Heart left ventricle (tissue), 16 donors: ENCODE measurements around the gene NINJ2. TPM values are rescaled to one million over a fixed set of nuclear protein-coding genes. Genes with fewer than 3 reads are reported as not detected.

Experiments used
- ATAC-seq, 4 donors: fragments of 200-7000 bp; cut with Tn5 transposase; one replicate each; pipeline ENCODE4 v1.9.1; 2020 to 2022; ENCODE audit warnings: moderate library complexity in 4 of 4, mild to moderate bottlenecking in 3 of 4, moderate number of reproducible peaks in 1 of 4
- DNase-seq, 5 donors: peaks; one replicate each; pipeline ENCODE4 v3.0.0-alpha.2; 2020
- H3K27ac ChIP-seq, 12 donors: fragments of 200-600 bp; sonication (generic) in 4 of 12; one replicate each; pipeline versions ENCODE4 v1.5.0 to v1.8.0; 2016 to 2022; ENCODE audit warnings: mild to moderate bottlenecking in 2 of 12
- H3K27me3 ChIP-seq, 9 donors: fragments of 200-600 bp; sonication (generic) in 2 of 9; one replicate each; pipeline versions ENCODE4 v1.5.1 to v1.8.0; 2016 to 2022; ENCODE audit warnings: mild to moderate bottlenecking in 3 of 9
- H3K36me3 ChIP-seq, 9 donors: fragments of 200-600 bp; sonication (generic) in 2 of 9; one replicate each; pipeline versions ENCODE4 v1.5.0 to v1.8.0; 2018 to 2022; ENCODE audit warnings: mild to moderate bottlenecking in 2 of 9
- H3K4me1 ChIP-seq, 12 donors: fragments of 200-600 bp; sonication (generic) in 4 of 12; one replicate each; pipeline versions ENCODE4 v1.5.0 to v1.8.0; 2016 to 2022; ENCODE audit warnings: mild to moderate bottlenecking in 3 of 12
- H3K4me3 ChIP-seq, 12 donors: fragments of 200-600 bp; sonication (generic) in 4 of 12; one replicate each; pipeline versions ENCODE4 v1.5.0 to v1.8.0; 2017 to 2022; ENCODE audit warnings: mild to moderate bottlenecking in 9 of 12, moderate library complexity in 4 of 12
- H3K9me3 ChIP-seq, 12 donors: fragments of 200-600 bp; sonication (generic) in 4 of 12; one replicate each; pipeline versions ENCODE4 v1.5.0 to v1.8.0; 2016 to 2022; ENCODE audit warnings: mild to moderate bottlenecking in 1 of 12
- CTCF ChIP-seq, 12 donors: fragments of 200-600 bp; sonication (generic) in 4 of 12; IDR thresholded peaks; one replicate each; pipeline versions ENCODE4 v1.5.0 to v1.8.0; 2018 to 2022; ENCODE audit warnings: antibody characterized with exemption in 12 of 12, mild to moderate bottlenecking in 5 of 12
- POLR2A ChIP-seq, 2 donors: fragments of 450-650 bp; IDR thresholded peaks; one replicate each; pipeline ENCODE4 v1.6.1; 2017; ENCODE audit warnings: antibody characterized with exemption in 2 of 2, mild to moderate bottlenecking in 2 of 2, moderate library complexity in 2 of 2
- WGBS, 4 donors: extraction: QIAGEN DNeasy Blood & Tissue Kit in 2 of 4; methylation state at CpG; one replicate each; pipeline versions ENCODE4 v1.1.5 to v1.1.7; 2013 to 2018; 5-methylcytosine and 5-hydroxymethylcytosine counted together
- intact Hi-C, 10 donors: fragments of 100-400 bp; cut with DNase I; formaldehyde crosslinking; loops; one replicate each; pipeline versions ENCODE4 v1.11.1 to v1.14.2; 2022
- polyA plus RNA-seq, 2 donors: library from polyadenylated mRNA; stranded (reverse); fragments of 200-250 nt; gene quantifications; one replicate each; pipeline ENCODE4 v1.2.3, GENCODE V29; 2013
- total RNA-seq, 9 donors: library from RNA; depleted of rRNA in 2 of 9; stranded (reverse); fragments of >200 nt in 2 of 9; fragmentation: NEBNext Ultra II Directional in 3 of 9; extraction: Animal tissue kit (Norgen Biotek cat#: 25700) in 3 of 9; gene quantifications; one replicate each; pipeline versions ENCODE4 v1.1.0 to v1.2.4, GENCODE V29; 2016 to 2023
- donor health status: ischemic (EF 13 %, LVEDD 7.1; RV severe dilation, severe dysfunction).
- donor health status: healthy with polysubstance abuse.
- donor health status: DM: no; HTN: yes; CAD: no.
- donor health status: DM: no; HTN: no; CAD: no.
- donor health status: ischemic (EF 25% LVEDD 6.9; RV normal size, moderate dysfunction).
- donor health status: ischemic (EF 25% LVEDD 5.7; RV mildly dilated, moderate dysfunction).
- donor health status: healthy.
- donor health status: DM: yes; HTN: yes; CAD: no.
- donor health status: ischemic (EF 35%, LVEDD 5.7; RV mildly dilated, moderate dysfunction).
- donor health status: nonischemic (EF 11% LVEDD 7.7; RV severe dilation, severe dysfunction).
- donor health status: DM: yes; HTN: yes; CAD: no.
- donor health status: PGD.
- donor health status: ischemic (EF 29% LVEDD 5.4; RV normal size, mild dysfunction).
- donor health status: nonischemic (EF 23%, LVEDD 6.1; RV moderate dilation, normal function).

Gene NINJ2
- total and polyA plus RNA-seq, 11 donors = 2.8 to 15.0 (median 5.2) TPM

- Histone ChIP-seq H3K36me3 (peaks cover 0 to 18% (median 7%) of the 10 kb centered on the region in 9 donors), H3K9me3 (no peaks in the 10 kb centered on the region), H3K4me1 (peaks cover 0 to 56% (median 7%) of the 10 kb centered on the region in 12 donors), H3K27me3 (no peaks in the 10 kb centered on the region), H3K4me3 (no peak overlapping the region), H3K27ac (no peak overlapping the region)
- ATAC-seq (no peak), DNase-seq (peak in 1 of 5 donors; percentile 26)
- WGBS, 4 donors = 55 to 74% (median 60%) methylated on average over 4 of the region's 4 CpGs
- intact Hi-C loops = no loop called here
- TF ChIP-seq POLR2A (IDR thresholded peaks at IDR 0.05) (no peak), CTCF (IDR thresholded peaks at IDR 0.05) (no peak)
These were observed 104.7 kb downstream of the NINJ2 start for GRCh38 chr12:558580-558979.

DNA sequence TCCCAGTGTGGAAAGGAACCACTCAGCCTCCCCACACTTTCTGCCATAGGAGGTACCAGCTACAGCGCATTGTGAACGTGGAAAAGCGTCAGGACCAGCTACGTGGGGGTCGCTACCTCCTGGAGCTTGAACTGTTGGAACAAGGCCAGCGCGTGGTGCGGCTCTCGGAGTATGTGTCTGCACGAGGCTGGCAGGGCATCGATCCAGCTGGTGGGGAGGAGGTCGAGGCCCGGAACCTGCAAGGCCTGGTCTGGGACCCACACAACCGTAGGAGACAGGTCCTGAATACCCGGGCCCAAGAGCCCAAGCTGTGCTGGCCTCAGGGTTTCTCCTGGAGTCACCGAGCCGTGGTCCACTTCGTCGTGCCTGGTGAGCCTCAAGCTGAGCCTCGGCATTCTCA is 106.7 kb downstream of the NINJ2 start:
- Histone ChIP-seq H3K27me3 (no peaks in the 10 kb centered on the region), H3K27ac (no peak overlapping the region), H3K36me3 (peaks cover 0 to 23% (median 2%) of the 10 kb centered on the region in 9 donors), H3K4me3 (no peak overlapping the region), H3K4me1 (peaks cover 0 to 54% (median 21%) of the 10 kb centered on the region in 12 donors), H3K9me3 (no peaks in the 10 kb centered on the region)
- ATAC-seq (no peak), DNase-seq (peak in 2 of 5 donors; percentile 25 to 53)
- 57 to 82% (median 69%) methylated on average over 14 to 20 of the region's 20 CpGs for WGBS, 4 donors
- intact Hi-C loops = no loop called here
- no peak for TF ChIP-seq POLR2A (IDR thresholded peaks at IDR 0.05)

DNA sequence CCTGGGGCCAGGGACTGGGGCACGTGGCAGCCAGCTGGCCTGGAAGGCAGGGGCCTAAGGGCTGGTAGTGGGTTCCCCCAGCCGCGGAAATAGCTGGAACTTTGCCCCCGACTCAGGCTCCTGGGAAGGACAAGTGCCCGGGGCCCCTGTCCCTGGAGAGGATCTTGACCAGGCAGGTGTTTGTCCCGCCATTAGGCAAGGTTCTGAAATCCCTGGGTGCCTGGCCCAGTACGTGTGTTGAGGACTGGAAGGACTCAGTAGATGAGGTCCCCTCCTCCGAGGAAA is 109.3 kb downstream of the NINJ2 start:
- peaks cover 0 to 48% (median 29%) of the 10 kb centered on the region in 12 donors for H3K4me1 ChIP-seq
- intact Hi-C loops = no loop called here
- H3K4me3 ChIP-seq = peak overlapping the region in 2 of 12 donors; percentile 7 to 35
- no peaks in the 10 kb centered on the region for H3K9me3 ChIP-seq
- H3K36me3 ChIP-seq = peaks cover 0 to 18% (median 0%) of the 10 kb centered on the region in 9 donors
- H3K27ac ChIP-seq = peak overlapping the region in 3 of 12 donors; percentile 49 to 81 (median 49)
- no peak for ATAC-seq
- peak in 1 of 5 donors; percentile 46 for DNase-seq
- WGBS, 4 donors = 70 to 93% (median 82%) methylated on average over 4 to 8 of the region's 8 CpGs
- no peaks in the 10 kb centered on the region for H3K27me3 ChIP-seq
- no peak for TF ChIP-seq CTCF (IDR thresholded peaks at IDR 0.05)
- no peak for TF ChIP-seq POLR2A (IDR thresholded peaks at IDR 0.05)

GRCh38 chr12:553216-554000 is 109.8 kb downstream of the NINJ2 start:
- no peak for TF ChIP-seq CTCF (IDR thresholded peaks at IDR 0.05)
- no peak for TF ChIP-seq POLR2A (IDR thresholded peaks at IDR 0.05)
- no peaks in the 10 kb centered on the region for H3K9me3 ChIP-seq
- DNase-seq = peak in 2 of 5 donors; percentile 30 to 76
- H3K4me1 ChIP-seq = peaks cover 0 to 53% (median 29%) of the 10 kb centered on the region in 12 donors
- intact Hi-C loops = no loop called here
- peak overlapping the region in 9 of 12 donors; percentile 13 to 83 (median 49) for H3K27ac ChIP-seq
- H3K36me3 ChIP-seq = peaks cover 0 to 18% (median 0%) of the 10 kb centered on the region in 9 donors
- no peaks in the 10 kb centered on the region for H3K27me3 ChIP-seq
- 53 to 72% (median 59%) methylated on average over 22 to 23 of the region's 23 CpGs for WGBS, 4 donors
- peak overlapping the region in 3 of 12 donors; percentile 7 to 35 (median 17) for H3K4me3 ChIP-seq
- no peak for ATAC-seq
